CD4-positive, alpha-beta T cell (primary cell): ENCODE measurements around the gene CALCOCO1. TPM values are rescaled to one million over a fixed set of nuclear protein-coding genes. Genes with fewer than 3 reads are reported as not detected.

Source experiments
- ATAC-seq: fragments of 200-7000 bp; cut with Tn5 transposase; one replicate; pipeline ENCODE4 v1.10.0; 2022; ENCODE audit warnings: mild to moderate bottlenecking; ENCODE audit not compliant: poor library complexity
- CTCF ChIA-PET: fragments of 350-600 bp; sonication (Branson Sonifier 250); formaldehyde crosslinking; loops from one replicate; lab custom pipeline; 2021; ENCODE audit warnings: antibody characterized with exemption, inconsistent platforms; lab: Charles Lee
- POLR2A ChIA-PET: fragments of 350-600 bp; sonication (Branson Sonifier 250); formaldehyde crosslinking; loops from one replicate; lab custom pipeline; 2021; ENCODE audit warnings: antibody characterized with exemption, inconsistent platforms; lab: Charles Lee
- DNase-seq, 14 experiments: peaks; one replicate each; pipeline ENCODE4 v3.0.0-alpha.2; 2013 to 2020; ENCODE audit warnings: mixed read lengths in 2 of 14
- H3K27ac ChIP-seq, 2 donors: one replicate each; pipeline versions ENCODE4 v1.5.1 to v1.7.0; 2013; ENCODE audit warnings: low read length in 2 of 2, low read depth in 1 of 2, mild to moderate bottlenecking in 1 of 2
- H3K27me3 ChIP-seq, 2 experiments: 1 replicate in 1 of 2; 2 replicates in 1 of 2; pipeline versions ENCODE4 v1.6.1 to v1.7.0; 2013; ENCODE audit warnings: low read length in 2 of 2, control low read depth in 1 of 2, mild to moderate bottlenecking in 1 of 2, moderate library complexity in 1 of 2; ENCODE audit not compliant: insufficient read depth in 2 of 2, control insufficient read depth in 1 of 2
- H3K36me3 ChIP-seq: one replicate; pipeline ENCODE4 v1.6.1; 2013; ENCODE audit warnings: low read length, control low read depth; ENCODE audit not compliant: insufficient read depth
- H3K4me1 ChIP-seq: one replicate; pipeline ENCODE4 v1.6.1; 2013; ENCODE audit warnings: low read length, control low read depth; ENCODE audit not compliant: insufficient read depth
- H3K4me3 ChIP-seq: one replicate; pipeline ENCODE4 v1.5.1; 2013; ENCODE audit warnings: mild to moderate bottlenecking, low read length, moderate library complexity
- H3K9me3 ChIP-seq, 2 experiments: 1 replicate in 1 of 2; 2 replicates in 1 of 2; pipeline versions ENCODE4 v1.6.1 to v1.7.0; 2013; ENCODE audit warnings: low read length in 2 of 2, mild to moderate bottlenecking in 2 of 2, control low read depth in 1 of 2, moderate library complexity in 1 of 2; ENCODE audit not compliant: control insufficient read depth in 1 of 2, insufficient read depth in 1 of 2
- H3K27ac Mint-ChIP-seq: one replicate; pipeline ENCODE4 v1.8.0; 2020; ENCODE audit warnings: mixed read lengths
- H3K27me3 Mint-ChIP-seq: one replicate; pipeline ENCODE4 v1.8.0; 2021; ENCODE audit warnings: mixed read lengths
- H3K36me3 Mint-ChIP-seq: one replicate; pipeline ENCODE4 v1.8.0; 2021; ENCODE audit warnings: low read depth, mixed read lengths
- H3K4me1 Mint-ChIP-seq: one replicate; pipeline ENCODE4 v1.8.0; 2021; ENCODE audit warnings: low read depth, mixed read lengths
- H3K4me3 Mint-ChIP-seq: one replicate; pipeline ENCODE4 v1.8.0; 2020; ENCODE audit warnings: mild to moderate bottlenecking, mixed read lengths
- H3K9me3 Mint-ChIP-seq: one replicate; pipeline ENCODE4 v1.8.0; 2020; ENCODE audit warnings: mixed read lengths
- intact Hi-C, 2 experiments: fragments of 100-400 bp; cut with DNase I in 1 of 2; cut with micrococcal nuclease in 1 of 2; formaldehyde crosslinking; loops; one replicate each; pipeline versions ENCODE4 v1.15.1 to v1.9.0; 2023 to 2025; cut with DNase I, micrococcal nuclease
- total RNA-seq, 174 experiments: library from RNA in 2 of 174; stranded (reverse) in 2 of 174; gene quantifications; one replicate each; pipeline ENCODE4 v1.2.3 and lab custom pipeline; 2021 to 2026
- TF ChIP-seq, protein P1 (sequence below): fragments of 200-600 bp; IDR thresholded peaks from one replicate; pipeline ENCODE4 v1.8.0; 2022; ENCODE audit warnings: antibody characterized with exemption, mild to moderate bottlenecking

Gene CALCOCO1
- total RNA-seq, 2 experiments from 2014 or later = 66.8 to 69.3 TPM

DNA sequence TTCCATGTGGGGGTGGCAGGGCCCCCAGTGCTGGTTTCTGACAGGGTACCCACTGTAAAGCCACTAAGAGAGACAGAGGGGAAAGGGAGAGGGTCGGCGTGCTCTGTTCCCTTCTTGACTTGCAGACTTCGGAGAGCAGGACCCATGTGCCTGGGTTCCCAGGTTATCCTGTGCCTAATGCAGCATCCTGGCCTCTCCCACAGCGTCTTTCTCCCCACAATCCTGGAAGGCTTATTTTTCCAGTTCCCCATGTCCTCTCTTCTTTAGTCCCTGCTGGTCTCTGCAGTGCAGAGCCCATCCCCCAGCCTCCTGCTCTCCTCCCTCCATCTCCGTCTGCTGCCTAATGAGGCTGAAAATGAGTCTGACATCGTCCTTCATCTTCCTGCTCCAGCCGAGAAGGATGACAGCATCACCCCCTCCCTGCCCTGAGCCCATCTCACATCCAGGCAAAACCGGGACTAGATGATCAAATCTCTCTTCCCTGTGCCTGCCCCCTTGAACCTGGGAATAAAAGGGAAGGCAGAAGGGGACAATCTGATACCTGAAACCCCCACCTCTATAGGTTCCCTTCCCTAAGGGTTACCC, 15.1 kb downstream of the CALCOCO1 start:
- no peak overlapping the region for H3K4me3 Mint-ChIP-seq
- ATAC-seq (no peak), DNase-seq (no peak)
- no peaks in the 10 kb centered on the region for H3K4me1 Mint-ChIP-seq
- H3K4me1 ChIP-seq = no peaks in the 10 kb centered on the region
- no peaks in the 10 kb centered on the region for H3K9me3 Mint-ChIP-seq
- no peak overlapping the region for H3K27ac Mint-ChIP-seq
- peaks cover 5% of the 10 kb centered on the region for H3K27me3 Mint-ChIP-seq
- ChIA-PET POLR2A (no interaction called here), CTCF (no interaction called here)
- peaks cover 61% of the 10 kb centered on the region for H3K36me3 Mint-ChIP-seq
- TF ChIP-seq, protein P1, sequence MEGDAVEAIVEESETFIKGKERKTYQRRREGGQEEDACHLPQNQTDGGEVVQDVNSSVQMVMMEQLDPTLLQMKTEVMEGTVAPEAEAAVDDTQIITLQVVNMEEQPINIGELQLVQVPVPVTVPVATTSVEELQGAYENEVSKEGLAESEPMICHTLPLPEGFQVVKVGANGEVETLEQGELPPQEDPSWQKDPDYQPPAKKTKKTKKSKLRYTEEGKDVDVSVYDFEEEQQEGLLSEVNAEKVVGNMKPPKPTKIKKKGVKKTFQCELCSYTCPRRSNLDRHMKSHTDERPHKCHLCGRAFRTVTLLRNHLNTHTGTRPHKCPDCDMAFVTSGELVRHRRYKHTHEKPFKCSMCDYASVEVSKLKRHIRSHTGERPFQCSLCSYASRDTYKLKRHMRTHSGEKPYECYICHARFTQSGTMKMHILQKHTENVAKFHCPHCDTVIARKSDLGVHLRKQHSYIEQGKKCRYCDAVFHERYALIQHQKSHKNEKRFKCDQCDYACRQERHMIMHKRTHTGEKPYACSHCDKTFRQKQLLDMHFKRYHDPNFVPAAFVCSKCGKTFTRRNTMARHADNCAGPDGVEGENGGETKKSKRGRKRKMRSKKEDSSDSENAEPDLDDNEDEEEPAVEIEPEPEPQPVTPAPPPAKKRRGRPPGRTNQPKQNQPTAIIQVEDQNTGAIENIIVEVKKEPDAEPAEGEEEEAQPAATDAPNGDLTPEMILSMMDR = no peak
- intact Hi-C loops = no loop called here
- no peaks in the 10 kb centered on the region for H3K9me3 ChIP-seq
- no peak overlapping the region for H3K4me3 ChIP-seq
- no peak overlapping the region for H3K27ac ChIP-seq
- H3K27me3 ChIP-seq = no peaks in the 10 kb centered on the region
- H3K36me3 ChIP-seq = peaks cover 45% of the 10 kb centered on the region

DNA sequence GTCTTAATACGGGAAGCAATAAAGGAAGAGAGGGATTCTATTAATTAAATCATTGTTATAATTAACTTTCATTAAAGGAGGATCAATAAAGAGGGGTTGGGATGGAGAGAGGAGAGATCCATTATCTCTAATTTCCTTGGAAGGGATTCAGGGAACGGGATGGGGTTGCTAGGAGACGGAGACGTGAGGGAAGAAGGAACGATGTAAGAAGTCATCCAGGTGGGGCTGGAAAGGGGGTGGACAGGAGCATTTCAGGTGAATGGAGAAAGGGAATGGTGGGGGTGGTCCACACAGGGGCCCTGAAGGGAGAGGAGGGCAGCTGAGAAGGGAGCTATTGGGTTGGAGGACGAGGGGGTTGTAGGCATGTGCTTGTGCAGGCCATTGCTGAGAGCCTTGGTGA, 17.2 kb downstream of the CALCOCO1 start:
- intact Hi-C loops = no loop called here
- Mint-ChIP-seq H3K27me3 (peaks cover 22% of the 10 kb centered on the region), H3K4me3 (no peak overlapping the region), H3K27ac (no peak overlapping the region), H3K4me1 (no peaks in the 10 kb centered on the region), H3K9me3 (no peaks in the 10 kb centered on the region), H3K36me3 (peaks cover 42% of the 10 kb centered on the region)
- H3K27ac ChIP-seq = no peak overlapping the region
- ChIA-PET POLR2A (no interaction called here), CTCF (no interaction called here)
- TF ChIP-seq, protein P1 = no peak
- peaks cover 28% of the 10 kb centered on the region for H3K36me3 ChIP-seq
- ATAC-seq (no peak), DNase-seq (no peak)
- no peaks in the 10 kb centered on the region for H3K9me3 ChIP-seq
- no peak overlapping the region for H3K4me3 ChIP-seq
- no peaks in the 10 kb centered on the region for H3K4me1 ChIP-seq
- H3K27me3 ChIP-seq = no peaks in the 10 kb centered on the region

DNA sequence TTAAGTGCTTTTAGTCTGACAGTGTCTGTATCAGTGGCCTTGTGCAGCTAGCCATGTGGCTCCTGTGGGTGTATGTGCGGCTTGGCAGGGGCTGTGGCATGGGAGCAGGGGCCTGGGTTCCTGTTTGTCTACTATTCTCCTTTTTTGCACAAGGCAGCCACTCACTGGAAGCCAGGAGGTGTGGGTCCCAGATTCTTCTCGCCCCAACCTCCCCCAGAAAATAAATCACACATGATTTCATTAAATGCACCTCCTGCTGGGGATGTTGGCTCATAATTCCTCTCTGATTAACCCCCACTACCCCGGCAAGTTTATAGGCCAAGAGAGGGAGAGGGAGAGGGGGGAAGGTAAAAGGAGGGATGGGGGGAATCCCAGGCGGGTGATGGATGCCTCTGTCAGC, 17.6 kb downstream of the CALCOCO1 start:
- H3K27ac ChIP-seq = no peak overlapping the region
- TF ChIP-seq, protein P1 = no peak
- no peaks in the 10 kb centered on the region for H3K27me3 ChIP-seq
- POLR2A ChIA-PET = no interaction called here
- H3K9me3 ChIP-seq = no peaks in the 10 kb centered on the region
- CTCF ChIA-PET = interaction anchor here (1.3 kb wide), 1 partner anchor 47 kb away, joined by 5 read pairs; no protein-coding TSS in a partner anchor
- Mint-ChIP-seq H3K4me3 (no peak overlapping the region), H3K4me1 (no peaks in the 10 kb centered on the region), H3K27ac (no peak overlapping the region), H3K27me3 (peaks cover 26% of the 10 kb centered on the region), H3K9me3 (no peaks in the 10 kb centered on the region), H3K36me3 (peaks cover 38% of the 10 kb centered on the region)
- H3K4me3 ChIP-seq = no peak overlapping the region
- H3K36me3 ChIP-seq = peaks cover 24% of the 10 kb centered on the region
- DNase-seq (no peak), ATAC-seq (no peak)
- no peaks in the 10 kb centered on the region for H3K4me1 ChIP-seq
- intact Hi-C loops = loop anchor here in 1 of 2 experiments (10.0 kb wide), 1 partner anchor 495 kb away; no protein-coding TSS in a partner anchor
